Gastroesophageal sphincter (tissue), 3 donors: Measurements from ENCODE around the gene FAM89B.

Experiments used
- CTCF ChIP-seq, 4 experiments: fragments of 200-600 bp in 2 of 4; fragments of 450-650 bp in 2 of 4; sonication (generic) in 1 of 4; IDR thresholded peaks; one replicate each; pipeline ENCODE4 v1.5.1; 2017 to 2019; ENCODE audit warnings: antibody characterized with exemption in 4 of 4, mild to moderate bottlenecking in 2 of 4, moderate library complexity in 2 of 4
- EP300 ChIP-seq: sonication (generic); formaldehyde crosslinking; IDR thresholded peaks from one replicate; pipeline ENCODE4 v1.6.1; 2017; ENCODE audit warnings: antibody characterized with exemption, mild to moderate bottlenecking
- POLR2A ChIP-seq, 2 donors: fragments of 450-650 bp; IDR thresholded peaks; one replicate each; pipeline ENCODE4 v1.6.1; 2017; ENCODE audit warnings: antibody characterized with exemption in 2 of 2, mild to moderate bottlenecking in 2 of 2, moderate library complexity in 1 of 2

DNA sequence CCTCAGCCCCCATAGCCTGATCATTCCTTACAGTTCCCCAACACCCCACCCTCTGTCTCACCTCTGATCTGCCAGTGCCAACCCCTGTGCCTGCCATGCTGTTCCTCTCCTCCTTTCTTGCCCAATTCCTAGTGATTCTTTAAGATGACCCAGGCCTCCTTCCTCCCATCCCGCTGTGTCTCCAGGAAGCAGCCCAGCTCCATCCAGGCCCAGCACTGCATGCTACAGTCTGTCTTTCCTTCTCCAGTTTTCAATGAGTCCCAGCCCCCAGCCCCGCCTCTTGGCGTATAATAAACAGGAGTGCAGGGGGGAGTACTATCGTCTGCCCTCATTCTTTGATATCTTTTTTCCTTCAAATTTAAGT lies 26.5 kb upstream of the FAM89B start:
- TF ChIP-seq POLR2A (IDR thresholded peaks at IDR 0.05) (no peak), CTCF (IDR thresholded peaks at IDR 0.05) (no peak), EP300 (no peak)
